Measurements from ENCODE around the gene XPO6. TPM values are rescaled to one million over a fixed set of nuclear protein-coding genes. Genes with fewer than 3 reads are reported as not detected.
A peak's percentile ranks its signal among the peaks of the same experiment; 100 is the strongest.

The XPO6 gene
- total RNA-seq, 3 donors from 2014 or later = 97.6 to 138 (median 114) TPM

DNA sequence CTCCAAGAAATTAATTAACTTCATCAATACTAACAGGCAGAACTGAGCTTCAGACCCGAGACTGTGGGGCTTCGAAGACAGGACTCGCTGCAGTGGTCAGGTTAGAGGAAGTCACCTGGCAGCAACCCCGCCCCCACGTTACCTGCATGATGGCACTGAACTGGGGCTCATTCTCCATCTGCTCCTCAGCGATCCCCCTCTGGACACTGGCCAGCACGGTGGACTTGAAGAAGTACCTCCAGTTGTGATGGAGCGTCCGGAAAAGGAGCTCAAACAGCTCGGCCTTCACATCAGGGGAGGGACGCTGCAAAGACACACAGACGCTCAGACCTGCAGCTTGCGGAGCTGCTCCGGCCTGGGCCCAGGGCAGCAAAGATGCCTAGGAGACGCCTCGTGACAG lies 107.4 kb downstream of the XPO6 start:
- DNase-seq (peak in 1 of 3 donors; percentile 36), ATAC-seq (no peak)
- Histone ChIP-seq H3K4me3 (no peak overlapping the region), H3K9me3 (no peaks in the 10 kb centered on the region), H3K36me3 (ENCODE audit: low read depth) (peaks cover 19% of the 10 kb centered on the region), H3K4me1 (ENCODE audit: low read depth) (no peaks in the 10 kb centered on the region)
- TF ChIP-seq, protein P1, sequence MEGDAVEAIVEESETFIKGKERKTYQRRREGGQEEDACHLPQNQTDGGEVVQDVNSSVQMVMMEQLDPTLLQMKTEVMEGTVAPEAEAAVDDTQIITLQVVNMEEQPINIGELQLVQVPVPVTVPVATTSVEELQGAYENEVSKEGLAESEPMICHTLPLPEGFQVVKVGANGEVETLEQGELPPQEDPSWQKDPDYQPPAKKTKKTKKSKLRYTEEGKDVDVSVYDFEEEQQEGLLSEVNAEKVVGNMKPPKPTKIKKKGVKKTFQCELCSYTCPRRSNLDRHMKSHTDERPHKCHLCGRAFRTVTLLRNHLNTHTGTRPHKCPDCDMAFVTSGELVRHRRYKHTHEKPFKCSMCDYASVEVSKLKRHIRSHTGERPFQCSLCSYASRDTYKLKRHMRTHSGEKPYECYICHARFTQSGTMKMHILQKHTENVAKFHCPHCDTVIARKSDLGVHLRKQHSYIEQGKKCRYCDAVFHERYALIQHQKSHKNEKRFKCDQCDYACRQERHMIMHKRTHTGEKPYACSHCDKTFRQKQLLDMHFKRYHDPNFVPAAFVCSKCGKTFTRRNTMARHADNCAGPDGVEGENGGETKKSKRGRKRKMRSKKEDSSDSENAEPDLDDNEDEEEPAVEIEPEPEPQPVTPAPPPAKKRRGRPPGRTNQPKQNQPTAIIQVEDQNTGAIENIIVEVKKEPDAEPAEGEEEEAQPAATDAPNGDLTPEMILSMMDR (IDR thresholded peaks at IDR 0.05) = no peak
- intact Hi-C loops (cut with DNase I, micrococcal nuclease) = no loop called here

DNA sequence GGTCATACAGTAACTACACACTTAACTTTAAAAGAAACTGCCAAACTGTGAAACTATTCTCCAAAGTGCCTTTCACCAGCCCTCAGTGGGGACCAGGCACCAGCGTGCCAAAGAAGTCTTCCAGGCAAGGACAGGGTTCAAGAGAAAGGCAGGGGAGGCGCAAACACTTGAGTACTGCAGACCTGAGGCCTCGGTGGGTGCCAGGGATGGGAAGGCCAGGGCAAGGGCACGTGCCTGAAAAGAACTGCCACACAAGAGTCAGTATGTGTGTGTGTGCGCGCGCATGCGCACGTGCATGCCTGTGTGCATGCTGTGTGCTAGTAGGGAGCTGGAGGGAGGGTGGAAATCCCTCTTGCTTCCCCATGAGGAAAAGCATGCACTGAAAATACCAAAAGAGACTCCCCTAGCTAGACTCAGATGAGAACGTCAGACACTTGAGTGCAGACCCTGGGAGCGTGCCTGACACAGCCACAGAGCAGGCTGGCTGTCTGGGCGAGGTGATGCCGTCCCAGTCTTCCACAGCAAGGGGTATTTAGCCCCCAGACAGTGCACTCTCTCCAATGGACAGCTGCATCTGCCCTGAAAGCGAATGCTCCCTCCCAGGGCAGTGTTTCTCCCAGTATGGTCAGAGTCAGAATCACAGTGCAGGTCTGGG lies 108.1 kb downstream of the XPO6 start:
- DNase-seq = peak in 2 of 3 donors; percentile 20 to 23
- Histone ChIP-seq H3K9me3 (no peaks in the 10 kb centered on the region), H3K4me3 (no peak overlapping the region), H3K4me1 (ENCODE audit: low read depth) (no peaks in the 10 kb centered on the region), H3K36me3 (ENCODE audit: low read depth) (peaks cover 25% of the 10 kb centered on the region)
- ATAC-seq = no peak
- TF ChIP-seq, protein P1 (IDR thresholded peaks at IDR 0.05) = no peak
- intact Hi-C loops (cut with DNase I, micrococcal nuclease) = no loop called here

DNA sequence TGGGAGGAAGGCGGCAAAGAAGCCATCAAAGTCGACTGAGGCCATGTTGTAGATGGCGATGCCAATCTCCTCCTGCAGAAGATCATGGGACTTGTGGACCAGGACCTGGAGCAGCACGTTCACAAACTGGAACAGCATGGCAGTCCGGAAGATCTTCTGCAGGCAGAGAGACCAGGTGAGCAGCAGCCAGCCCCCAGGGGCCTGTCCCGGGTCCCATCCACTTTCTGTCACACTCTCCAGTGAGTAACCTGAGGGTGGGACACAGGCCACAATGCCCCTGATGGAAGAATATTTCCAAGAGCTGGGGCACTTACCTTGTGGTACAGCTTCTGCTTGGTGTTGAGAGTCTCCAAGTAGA lies 110.3 kb downstream of the XPO6 start:
- intact Hi-C loops (cut with DNase I, micrococcal nuclease) = no loop called here
- Histone ChIP-seq H3K36me3 (ENCODE audit: low read depth) (peaks cover 21% of the 10 kb centered on the region), H3K4me1 (ENCODE audit: low read depth) (no peaks in the 10 kb centered on the region), H3K9me3 (no peaks in the 10 kb centered on the region), H3K4me3 (no peak overlapping the region)
- TF ChIP-seq, protein P1 (IDR thresholded peaks at IDR 0.05) = no peak
- DNase-seq (peak in 1 of 3 donors; percentile 8), ATAC-seq (no peak)

DNA sequence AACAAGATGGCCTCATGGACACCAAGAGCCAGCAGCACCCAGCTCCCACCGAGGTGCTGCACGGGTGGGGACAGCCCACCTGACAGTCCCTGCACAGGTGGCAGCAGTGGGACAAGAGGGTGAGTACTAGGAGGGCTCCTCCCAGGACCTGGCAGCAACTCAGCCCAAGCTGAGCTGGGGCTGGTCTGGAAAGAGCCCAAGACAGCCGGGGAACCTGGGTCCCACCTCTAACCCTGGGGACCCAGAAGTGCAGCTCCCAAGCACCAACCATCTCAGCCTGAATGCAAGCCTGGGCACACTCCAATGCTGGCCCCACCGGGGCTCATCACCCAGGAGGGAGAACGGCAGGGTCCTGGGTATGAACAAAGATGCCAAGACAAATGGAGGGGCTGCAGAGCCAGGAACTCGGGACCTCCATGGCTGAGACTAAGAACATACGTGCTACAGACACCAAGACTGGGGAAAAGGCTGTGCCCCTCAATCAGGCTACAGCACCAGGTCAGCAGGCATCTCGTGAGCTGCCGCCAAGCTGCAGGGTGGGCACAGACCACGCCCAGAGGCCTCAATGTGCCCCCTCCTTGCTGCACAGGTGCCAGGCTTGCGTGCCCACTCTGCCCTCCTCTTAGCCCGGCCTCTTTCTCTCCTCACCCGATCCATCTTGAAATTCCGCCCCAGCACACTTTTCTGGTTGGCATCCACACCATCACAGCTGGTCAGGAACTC lies 110.8 kb downstream of the XPO6 start:
- Histone ChIP-seq H3K4me1 (ENCODE audit: low read depth) (no peaks in the 10 kb centered on the region), H3K36me3 (ENCODE audit: low read depth) (peaks cover 18% of the 10 kb centered on the region), H3K4me3 (no peak overlapping the region), H3K9me3 (no peaks in the 10 kb centered on the region)
- TF ChIP-seq, protein P1 (IDR thresholded peaks at IDR 0.05) = no peak
- intact Hi-C loops (cut with DNase I, micrococcal nuclease) = no loop called here
- ATAC-seq (no peak), DNase-seq (peak in 2 of 3 donors; percentile 14 to 27)

DNA sequence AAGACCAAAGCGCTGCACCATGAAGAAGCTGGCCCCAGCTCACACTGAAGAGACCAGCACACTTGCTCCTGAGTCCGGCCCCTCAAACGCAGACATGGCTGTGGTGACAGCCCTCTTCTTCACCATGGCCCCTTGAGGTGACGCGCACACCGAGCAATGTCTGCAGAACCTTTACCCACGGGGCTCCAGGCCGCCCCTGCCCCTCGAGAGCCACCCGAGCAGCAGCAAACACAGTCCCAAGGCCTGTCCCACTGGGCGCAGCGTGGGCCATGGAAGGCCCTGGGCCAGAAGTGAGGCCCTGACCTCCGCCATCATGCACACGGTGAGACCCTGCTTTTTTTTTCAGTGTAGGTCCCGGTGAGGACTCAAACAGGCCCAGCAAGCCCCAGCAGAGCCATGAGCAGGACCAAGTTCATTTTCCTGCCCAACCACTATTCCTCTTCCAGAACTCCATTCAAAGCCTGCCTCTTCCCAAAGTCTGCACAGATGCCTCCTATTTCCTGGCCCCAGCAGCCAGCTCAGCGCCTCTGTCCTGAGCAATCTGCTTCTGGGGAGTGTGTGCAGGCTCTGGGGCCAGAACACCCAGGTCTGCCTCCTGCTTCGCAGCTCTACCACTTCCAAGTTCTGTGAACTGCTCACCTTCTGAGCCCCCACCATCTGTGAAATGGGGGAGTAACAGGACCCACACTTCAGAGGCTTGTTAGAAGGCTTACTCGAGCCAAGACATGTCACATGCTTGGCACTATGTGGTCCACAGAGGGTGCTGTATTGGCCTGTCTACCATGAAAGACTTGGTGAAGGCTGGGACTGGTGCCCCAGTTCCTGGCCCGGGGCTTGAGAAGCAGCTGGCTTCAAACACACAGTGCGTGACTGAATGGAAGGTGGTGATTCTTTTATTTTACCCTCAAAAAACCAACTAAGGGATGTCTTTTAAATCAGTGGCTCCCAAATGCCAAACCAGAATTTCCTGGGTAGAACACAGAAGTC lies 112.5 kb downstream of the XPO6 start:
- Histone ChIP-seq H3K4me1 (ENCODE audit: low read depth) (no peaks in the 10 kb centered on the region), H3K36me3 (ENCODE audit: low read depth) (peaks cover 17% of the 10 kb centered on the region), H3K9me3 (no peaks in the 10 kb centered on the region), H3K4me3 (no peak overlapping the region)
- ATAC-seq (peak; percentile 15), DNase-seq (peak in 2 of 3 donors; percentile 11 to 36)
- TF ChIP-seq, protein P1 (IDR thresholded peaks at IDR 0.05) = no peak
- intact Hi-C loops (cut with DNase I, micrococcal nuclease) = no loop called here

Data from mucosa of descending colon (tissue), 3 donors.